GM21367 (cell line): ENCODE data around the gene LIMS2.
A peak's percentile ranks its signal among the peaks of the same experiment; 100 is the strongest.

Experiments used
- ATAC-seq: cut with Tn5 transposase; IDR thresholded peaks from one replicate; pipeline ENCODE4 v1.9.1; 2021; ENCODE audit not compliant: unreplicated experiment

LIMS2 gene

GRCh38 chr2:127646487-127647241 lies 28.7 kb downstream of the LIMS2 start:
- ATAC-seq, result no peak

- no peak for ATAC-seq
Observed at GRCh38 chr2:127645395-127646291, 29.7 kb downstream of the LIMS2 start, which contains the start of gene GPR17. GPR17 (plus strand) TSS chr2:127646153; CDS start chr2:127650736, 4,583 bp downstream.

GRCh38 chr2:127645026-127645394 lies 30.3 kb downstream of the LIMS2 start:
- no peak for ATAC-seq

DNA sequence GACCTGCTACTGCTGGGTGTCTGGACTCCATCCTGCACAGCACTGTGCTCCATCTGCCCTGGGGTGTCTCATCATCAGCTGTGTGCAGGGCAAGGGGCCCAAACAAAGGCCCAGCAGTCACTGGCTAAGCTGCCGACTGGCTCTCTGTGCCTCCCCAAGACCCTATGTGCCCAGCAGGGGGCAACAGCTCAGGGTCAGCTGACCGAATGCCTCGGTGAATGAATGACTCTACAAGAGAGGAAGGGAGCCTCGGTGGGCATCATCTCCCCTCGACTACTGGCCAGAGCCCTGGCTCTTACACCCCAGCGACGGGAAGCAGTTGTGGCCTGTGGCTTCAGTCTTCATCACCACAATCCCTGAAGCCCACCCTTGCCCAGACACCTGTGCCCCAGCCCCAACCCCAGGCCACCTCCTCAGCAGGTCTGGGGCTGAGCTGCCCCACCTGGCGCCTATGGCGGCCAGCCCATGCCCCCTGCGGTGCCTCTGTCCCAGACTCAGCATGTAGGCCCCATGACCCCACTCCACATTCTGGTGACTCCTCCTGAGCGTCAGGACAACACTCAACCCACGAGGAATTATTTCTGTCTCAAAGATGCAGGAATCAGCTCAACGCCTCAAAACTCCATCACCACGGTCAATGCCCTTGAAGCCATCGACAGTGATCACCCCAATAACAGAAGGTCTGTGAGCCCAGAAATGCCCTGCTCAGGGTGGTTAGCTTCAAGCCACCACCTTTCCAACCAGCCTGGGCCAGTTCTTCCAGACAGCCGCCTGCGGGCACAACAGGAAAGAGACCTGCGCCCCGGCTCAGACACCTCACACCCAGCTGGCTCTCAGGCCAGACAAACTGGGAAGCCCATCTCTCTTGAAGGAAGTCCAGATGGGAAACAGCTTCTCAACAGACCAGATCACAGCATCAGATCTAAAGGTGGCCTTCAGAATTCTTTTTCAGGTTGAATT lies 31.0 kb downstream of the LIMS2 start:
- ATAC-seq, result no peak

DNA sequence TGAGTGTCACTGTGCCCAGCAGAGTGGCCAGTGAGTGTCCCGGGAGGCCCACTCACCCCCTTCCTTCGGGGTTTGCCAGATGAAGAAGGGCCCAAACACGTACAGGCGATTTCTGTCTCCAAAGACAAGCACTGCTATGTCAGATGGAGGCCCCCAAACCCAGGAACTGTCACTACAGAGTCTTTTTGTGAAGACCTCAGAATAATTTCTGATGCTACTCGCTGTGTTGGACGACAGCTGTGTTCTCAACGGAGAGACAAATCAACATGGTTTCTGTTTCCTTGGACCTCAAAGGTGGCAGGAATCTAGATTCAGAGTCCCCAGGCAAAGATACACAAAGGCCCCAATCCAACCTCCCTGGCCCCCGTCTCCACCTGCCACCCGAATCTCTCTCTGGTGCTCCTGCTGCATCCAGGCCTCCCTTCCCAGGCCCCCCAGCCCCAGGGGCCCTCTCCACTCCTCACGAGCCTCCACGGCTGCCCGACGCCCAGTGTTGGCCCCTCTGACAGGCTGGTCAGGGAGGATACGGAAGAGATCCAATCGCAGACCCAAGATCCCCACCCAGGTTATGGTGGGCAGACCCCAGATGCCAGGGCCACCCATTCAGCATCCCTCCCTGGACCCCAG lies 31.8 kb downstream of the LIMS2 start:
- no peak for ATAC-seq

DNA sequence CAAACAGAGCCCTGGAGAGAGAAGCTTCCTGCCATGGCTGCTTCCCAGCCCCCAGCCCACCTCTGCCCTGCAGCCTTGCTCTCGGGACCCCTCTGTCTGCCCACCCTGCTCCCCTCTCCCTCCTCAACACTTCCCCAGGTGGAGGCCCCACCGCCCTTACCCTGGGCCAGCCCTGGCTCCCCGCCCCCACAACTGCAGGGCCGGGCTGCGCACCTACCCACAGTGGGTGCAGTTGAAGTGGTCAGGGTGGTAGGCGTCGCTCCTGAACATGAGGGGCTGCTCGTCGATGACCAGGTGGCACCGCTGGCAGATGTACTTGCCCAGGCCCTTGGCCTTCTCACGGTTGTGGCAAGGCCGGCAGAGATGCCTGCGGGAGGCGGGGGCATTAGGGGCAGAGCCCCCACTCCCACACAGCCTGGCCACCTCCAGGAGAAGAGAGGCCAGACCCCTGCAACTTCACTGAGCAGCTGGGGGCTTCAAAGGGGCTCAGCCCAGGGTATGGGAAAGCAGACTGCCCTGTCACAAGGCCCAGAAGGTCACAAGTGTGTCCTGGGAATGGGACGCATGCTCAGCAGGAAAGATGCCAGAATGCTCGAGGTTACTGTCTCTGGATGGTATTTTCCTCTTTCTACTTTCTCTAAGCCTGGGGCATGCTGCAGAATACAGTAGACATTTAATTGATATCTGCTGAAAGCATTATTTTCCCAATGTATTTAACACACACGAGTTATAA lies 32.5 kb downstream of the LIMS2 start:
- no peak for ATAC-seq

GRCh38 chr2:127641846-127642507 lies 33.4 kb downstream of the LIMS2 start:
- ATAC-seq, result no peak

GRCh38 chr2:127641133-127641532 lies 34.2 kb downstream of the LIMS2 start:
- ATAC-seq, result no peak

DNA sequence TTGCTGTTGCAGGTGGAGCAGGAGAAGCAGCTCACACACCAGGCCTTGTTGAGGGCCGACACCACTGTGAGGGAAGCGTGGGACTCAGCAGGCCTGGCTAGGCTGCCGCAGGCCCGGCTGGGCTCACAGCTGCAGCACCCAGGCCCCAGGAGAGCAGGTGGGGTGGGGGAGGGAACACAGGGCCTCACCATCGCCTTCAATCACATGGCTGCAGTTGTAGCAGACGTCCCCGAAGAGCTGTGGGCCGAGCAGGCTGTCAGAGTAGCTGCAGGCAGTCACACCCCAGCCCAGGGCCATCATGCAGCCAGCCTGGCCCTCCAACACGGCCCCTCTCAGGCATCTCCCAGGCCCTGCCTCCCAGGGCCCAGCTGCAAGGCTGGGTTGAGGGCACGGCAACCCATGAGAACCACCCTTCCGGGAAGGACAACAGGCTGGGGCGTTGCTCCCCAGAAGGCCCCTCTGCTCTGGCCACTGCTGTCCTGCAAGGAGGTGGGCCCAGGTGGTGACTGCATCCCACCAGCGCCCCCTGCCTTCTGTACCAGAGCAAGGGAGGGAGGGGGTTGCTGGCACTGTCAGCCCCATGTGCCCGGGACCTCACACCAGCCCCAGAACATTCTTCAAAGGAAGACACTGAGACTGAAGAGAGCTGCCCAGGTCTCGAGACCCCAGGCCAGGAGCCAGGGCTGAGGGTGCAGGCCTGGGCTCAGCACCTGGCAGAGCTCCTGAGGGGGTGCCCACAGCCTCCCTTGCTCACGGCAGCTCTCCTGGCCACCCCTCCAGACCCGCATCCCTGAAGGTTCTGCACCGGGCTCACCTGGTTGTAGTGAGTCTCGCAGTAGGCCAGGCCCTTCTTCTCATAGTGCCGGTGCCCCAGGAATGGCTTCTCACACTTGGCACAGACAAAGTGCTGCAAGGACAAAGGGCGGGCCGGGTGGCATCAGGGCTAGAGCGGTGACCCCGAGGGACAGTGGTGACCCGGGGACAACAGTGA lies 35.0 kb downstream of the LIMS2 start:
- peak; percentile 52 for ATAC-seq

DNA sequence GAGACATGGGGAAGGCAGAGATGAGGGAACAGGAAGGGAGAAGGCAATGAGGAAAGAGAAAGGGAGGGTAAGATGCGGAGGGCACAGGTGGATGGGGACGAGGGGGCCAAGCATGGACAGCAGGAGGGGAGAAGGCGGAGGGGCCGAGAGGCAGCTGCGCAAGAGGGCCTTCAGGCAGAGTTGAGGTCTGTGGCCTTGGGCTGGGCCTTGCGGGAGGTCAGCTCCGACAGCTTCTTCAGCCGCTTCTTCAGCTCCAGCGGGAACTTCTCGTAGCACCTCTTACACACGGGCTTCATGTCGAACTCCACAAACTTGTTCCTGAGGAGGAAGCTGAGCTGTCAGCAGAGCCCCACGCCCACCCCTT lies 36.2 kb downstream of the LIMS2 start:
- no peak for ATAC-seq

DNA sequence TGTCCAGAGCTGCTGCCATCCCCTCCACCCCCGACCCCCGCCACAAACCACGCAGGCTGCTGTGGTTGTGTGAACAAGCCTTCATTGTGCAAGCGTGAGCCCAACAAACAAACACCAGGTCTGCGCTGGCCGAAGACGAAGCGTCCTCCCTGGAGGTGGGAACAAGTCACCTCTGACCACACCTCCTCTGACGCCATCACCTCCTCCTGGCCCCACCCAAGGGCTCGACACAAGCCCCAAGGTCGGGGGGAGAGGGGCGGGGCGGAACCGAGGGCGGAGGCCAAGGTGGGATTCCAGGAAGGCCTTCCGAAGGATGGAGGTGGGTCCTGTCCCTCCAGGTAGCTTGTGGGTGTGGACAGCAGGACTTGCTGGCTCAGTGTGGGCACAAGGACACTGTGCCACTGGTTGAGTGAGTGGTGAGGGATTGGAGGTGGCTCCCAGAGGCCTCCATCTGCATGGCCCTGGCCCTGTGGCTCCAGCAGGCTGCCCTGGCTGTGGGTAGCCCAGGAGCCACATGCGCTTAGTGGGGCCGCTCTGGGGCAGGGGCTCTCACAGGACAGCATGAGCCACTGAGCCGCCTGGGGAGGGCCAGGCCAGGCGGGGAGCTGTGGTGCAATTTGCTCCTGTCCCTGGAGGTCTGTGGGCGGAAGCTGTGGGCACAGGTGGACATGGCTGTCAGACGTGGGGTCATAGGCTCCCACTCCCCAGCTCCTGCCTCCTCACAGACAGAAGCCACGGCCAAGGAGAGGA lies 36.8 kb downstream of the LIMS2 start:
- ATAC-seq, result no peak

DNA sequence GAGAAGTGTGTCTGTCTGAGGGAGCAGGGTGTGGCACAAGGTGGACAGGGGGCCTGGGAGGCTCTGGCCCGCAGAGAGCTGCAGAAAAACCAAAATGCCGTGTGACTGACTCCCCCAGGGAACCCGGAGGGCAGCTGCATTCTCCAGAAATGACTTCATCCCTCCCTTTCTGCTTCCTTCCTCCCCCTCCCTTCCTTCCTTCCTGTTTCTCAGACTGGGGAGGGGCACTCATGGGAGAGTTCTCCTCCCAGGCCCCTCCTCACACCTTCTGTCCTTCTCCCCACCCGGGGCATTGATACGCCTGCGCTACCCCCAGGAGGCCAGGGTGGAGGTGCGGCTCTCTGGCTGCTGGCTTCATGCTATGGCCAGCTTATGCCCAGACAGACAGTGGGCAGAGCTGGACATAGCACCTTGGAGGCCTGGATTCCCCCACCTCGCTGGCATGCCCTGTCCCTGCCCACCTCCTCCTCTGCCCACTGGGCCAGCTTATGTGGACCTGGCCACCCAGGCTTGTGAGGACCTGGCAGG lies 37.5 kb downstream of the LIMS2 start:
- no peak for ATAC-seq

DNA sequence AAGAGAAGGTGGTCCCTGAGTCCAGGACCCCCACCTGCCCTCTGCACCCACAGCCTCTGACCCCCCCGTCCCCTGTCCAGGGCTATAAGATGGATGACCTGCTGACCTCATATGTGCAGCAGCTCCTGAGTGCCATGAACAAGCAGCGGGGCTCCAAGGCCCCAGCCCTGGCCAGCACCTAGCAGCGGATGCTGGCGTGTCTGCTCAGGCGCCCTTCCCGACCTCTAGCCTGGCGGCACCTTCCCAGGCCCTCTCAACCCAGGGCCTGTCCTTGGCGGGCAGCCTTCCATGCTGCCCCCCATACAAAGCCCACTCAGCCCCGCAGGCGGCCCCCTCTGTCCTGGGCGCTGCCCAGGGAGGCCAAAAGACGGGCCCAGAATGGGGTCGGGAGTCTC lies 38.1 kb downstream of the LIMS2 start:
- ATAC-seq, result no peak

DNA sequence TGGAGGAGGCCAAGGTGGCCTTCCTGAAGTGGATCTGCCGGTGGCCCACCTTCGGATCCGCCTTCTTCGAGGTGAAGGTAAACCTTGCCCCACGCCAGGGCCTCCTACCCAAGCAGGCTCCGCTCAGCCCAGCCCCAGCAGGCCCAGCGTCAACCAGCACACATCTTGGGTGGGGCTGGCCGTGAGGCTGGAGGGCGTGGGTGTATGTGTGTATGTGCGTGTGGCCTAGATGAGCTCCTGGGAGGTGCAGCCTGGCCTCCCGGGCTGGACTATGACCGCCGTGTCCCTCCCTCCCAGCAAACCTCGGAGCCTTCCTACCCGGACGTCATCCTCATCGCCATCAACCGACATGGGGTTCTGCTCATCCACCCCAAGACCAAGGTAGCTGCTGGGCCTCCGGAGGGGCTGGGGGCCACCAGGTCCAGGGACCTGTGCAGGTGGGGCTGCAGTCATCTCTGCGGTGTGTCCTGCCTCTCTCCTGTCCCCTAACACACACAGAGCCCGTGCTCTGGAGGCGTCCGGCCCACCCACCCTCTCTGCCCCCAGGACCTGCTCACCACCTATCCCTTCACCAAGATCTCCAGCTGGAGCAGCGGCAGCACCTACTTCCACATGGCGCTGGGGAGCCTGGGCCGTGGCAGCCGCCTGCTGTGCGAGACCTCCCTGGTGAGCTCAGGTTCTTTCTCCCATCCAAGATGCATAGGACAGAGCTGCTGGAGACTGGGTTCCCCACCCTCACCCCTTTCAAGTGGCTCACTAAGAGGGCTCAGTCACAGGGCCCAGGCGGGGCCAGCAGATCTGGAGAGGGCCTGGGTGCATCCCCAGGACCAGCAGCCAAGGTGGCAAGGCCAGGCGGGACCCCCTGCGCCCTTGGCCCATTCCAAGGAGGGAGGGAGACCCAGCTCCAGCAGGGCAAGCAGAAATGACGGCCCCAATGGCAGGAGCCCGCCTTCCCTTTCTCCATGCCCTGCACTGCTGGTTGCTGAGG lies 38.8 kb downstream of the LIMS2 start:
- no peak for ATAC-seq

GRCh38 chr2:127635380-127636237 lies 39.7 kb downstream of the LIMS2 start:
- ATAC-seq, result no peak
